Measurements from ENCODE around the gene NFIB. TPM values are rescaled to one million over a fixed set of nuclear protein-coding genes. Genes with fewer than 3 reads are reported as not detected.

The NFIB gene
- total RNA-seq, 1 experiment from 2014 or later: 14.3 TPM

- H2BK20ac ChIP-seq (ENCODE audit: low read depth, low read length, poor library complexity, severe bottlenecking): no peak overlapping the region
- no peak overlapping the region for H3K14ac ChIP-seq (ENCODE audit: insufficient read depth, low read length)
- WGBS (ENCODE audit: extremely low coverage, insufficient read length, low lambda C conversion rate): no CpG with 5 or more reads among the region's 1 CpG
- H2BK5ac ChIP-seq (ENCODE audit: insufficient read length, low read length): no peak overlapping the region
- no peaks in the 10 kb centered on the region for H3K23me2 ChIP-seq (ENCODE audit: insufficient read length, low read depth, low read length, poor library complexity, severe bottlenecking)
- Mint-ChIP-seq H3K9me3 (no peaks in the 10 kb centered on the region), H3K4me1 (peaks cover 15 to 23% of the 10 kb centered on the region in 2 experiments), H3K27ac (peak overlapping the region in 1 of 3 experiments; percentile 50; a peak in 1 of 7 replicates), H3K27me3 (ENCODE audit: low read depth) (no peaks in the 10 kb centered on the region), H3K36me3 (ENCODE audit: insufficient read depth in 1 of 3, low read depth in 3 of 3) (no peaks in the 10 kb centered on the region), H3K4me3 (no peak overlapping the region)
- no peak overlapping the region for H3K56ac ChIP-seq (ENCODE audit: insufficient read length, low read depth, low read length)
- H2BK12ac ChIP-seq (ENCODE audit: insufficient read length, low read depth, low read length): no peak overlapping the region
- H3K4ac ChIP-seq (ENCODE audit: low read depth, low read length): no peak overlapping the region
- H3K9ac ChIP-seq (ENCODE audit: extremely low read depth, insufficient read length, low read length): no peak overlapping the region
- no peak for DNase-seq
- H3K23ac ChIP-seq (ENCODE audit: insufficient read length, low read depth, low read length): no peak overlapping the region
- H2BK15ac ChIP-seq (ENCODE audit: low read depth, low read length): no peak overlapping the region
- H3K4me2 ChIP-seq (ENCODE audit: insufficient read depth, insufficient read length, low read length): no peak overlapping the region
- no peak overlapping the region for H2AK5ac ChIP-seq (ENCODE audit: insufficient read length, low read length)
- H4K8ac ChIP-seq (replicated peaks; ENCODE audit: insufficient read length, low read depth, low read length): no peak overlapping the region
- no peaks in the 10 kb centered on the region for H3K9me3 ChIP-seq (ENCODE audit: control insufficient read depth, low read depth, low read length)
- H3T11ph ChIP-seq (ENCODE audit: low read length): no peak overlapping the region
- no peak for TF ChIP-seq CTCF (conservative IDR thresholded peaks at IDR 0.05)
- H2BK120ac ChIP-seq (ENCODE audit: low read depth, low read length, poor library complexity, severe bottlenecking): no peak overlapping the region
- no peaks in the 10 kb centered on the region for H3K27me3 ChIP-seq (ENCODE audit: insufficient read depth, low read length)
- H3K79me1 ChIP-seq (ENCODE audit: insufficient read depth, low read depth, low read length, poor library complexity, severe bottlenecking): no peaks in the 10 kb centered on the region
- H3K4me1 ChIP-seq (ENCODE audit: insufficient read depth, low read length): no peaks in the 10 kb centered on the region
- no peak overlapping the region for H2AFZ ChIP-seq (ENCODE audit: low read length)
- H4K5ac ChIP-seq (ENCODE audit: insufficient read length, low read depth, low read length): no peak overlapping the region
- no peaks in the 10 kb centered on the region for H3K79me2 ChIP-seq (ENCODE audit: insufficient read depth, low read length)
- H3K18ac ChIP-seq (ENCODE audit: insufficient read length, low read depth, low read length): no peak overlapping the region
- H4K20me1 ChIP-seq (ENCODE audit: control insufficient read depth, insufficient read depth, insufficient read length): no peaks in the 10 kb centered on the region
- no peak overlapping the region for H3K27ac ChIP-seq (ENCODE audit: insufficient read length, low read depth, low read length)
- no peak overlapping the region for H4K91ac ChIP-seq (ENCODE audit: insufficient read length, low read depth, low read length)
Observed at GRCh38 chr9:14085810-14086209, 228.1 kb downstream of the NFIB start.

Data from H9 (cell line).